GM23338 (cell line): ENCODE results near the gene FAM83C. TPM values are rescaled to one million over a fixed set of nuclear protein-coding genes. Genes with fewer than 3 reads are reported as not detected.

Experiments used
- ATAC-seq: fragments of 200-7000 bp; cut with Tn5 transposase; 3 replicates; pipeline ENCODE4 v1.9.1; 2020
- DNase-seq: peaks from one replicate; pipeline ENCODE4 v3.0.0-alpha.2; 2015; ENCODE audit warnings: low spot score
- H2AFZ ChIP-seq: fragments of 200-600 bp; sonication (generic); 2 replicates; pipeline ENCODE4 v1.8.0; 2016; ENCODE audit warnings: antibody characterized with exemption, mild to moderate bottlenecking, moderate library complexity
- H3F3A ChIP-seq: fragments of 200-600 bp; sonication (generic); replicated peaks from 2 replicates; pipeline ENCODE4 v1.8.0; 2017; ENCODE audit warnings: antibody characterized with exemption, mixed run types, low read depth
- H3K27ac ChIP-seq: fragments of 200-600 bp; sonication (generic); 2 replicates; pipeline ENCODE4 v1.6.1; 2016; ENCODE audit warnings: low read depth
- H3K27me3 ChIP-seq: fragments of 200-600 bp; sonication (generic); 2 replicates; pipeline ENCODE4 v1.8.0; 2016; ENCODE audit warnings: mild to moderate bottlenecking, mixed run types, moderate library complexity; ENCODE audit not compliant: insufficient read depth
- H3K36me3 ChIP-seq: fragments of 200-600 bp; sonication (generic); 2 replicates; pipeline ENCODE4 v1.8.0; 2016; ENCODE audit warnings: mild to moderate bottlenecking; ENCODE audit not compliant: insufficient read depth
- H3K4me1 ChIP-seq: fragments of 200-600 bp; sonication (generic); 2 replicates; pipeline ENCODE4 v1.8.0; 2016; ENCODE audit warnings: mild to moderate bottlenecking, moderate library complexity; ENCODE audit not compliant: insufficient read depth
- H3K4me2 ChIP-seq: fragments of 200-600 bp; sonication (generic); 2 replicates; pipeline ENCODE4 v1.7.1; 2017; ENCODE audit warnings: mixed run types
- H3K4me3 ChIP-seq: fragments of 200-600 bp; sonication (generic); 2 replicates; pipeline ENCODE4 v1.6.1; 2016; ENCODE audit warnings: mixed run types
- H3K79me2 ChIP-seq: fragments of 200-600 bp; sonication (generic); replicated peaks from 2 replicates; pipeline ENCODE4 v1.8.0; 2017; ENCODE audit warnings: mild to moderate bottlenecking; ENCODE audit not compliant: insufficient read depth
- H3K9me2 ChIP-seq: fragments of 200-600 bp; sonication (generic); 2 replicates; pipeline ENCODE4 v1.8.0; 2017; ENCODE audit not compliant: insufficient read depth
- H4K20me1 ChIP-seq: fragments of 200-600 bp; sonication (generic); replicated peaks from 2 replicates; pipeline ENCODE4 v1.8.0; 2017; ENCODE audit warnings: mild to moderate bottlenecking; ENCODE audit not compliant: insufficient read depth
- H3K27ac Mint-ChIP-seq: 2 replicates; pipeline ENCODE4 v1.8.0; 2020; ENCODE audit warnings: inconsistent platforms, mild to moderate bottlenecking, moderate library complexity, mixed read lengths
- H3K27me3 Mint-ChIP-seq: 3 replicates; pipeline ENCODE4 v1.8.0; 2022; ENCODE audit warnings: low read depth, mild to moderate bottlenecking, moderate library complexity, mixed read lengths, inconsistent platforms; ENCODE audit not compliant: insufficient read depth, poor library complexity
- H3K36me3 Mint-ChIP-seq: 3 replicates; pipeline ENCODE4 v1.8.0; 2021; ENCODE audit warnings: low read depth, mild to moderate bottlenecking, inconsistent platforms, moderate library complexity, mixed read lengths
- H3K4me1 Mint-ChIP-seq: 3 replicates; pipeline ENCODE4 v1.8.0; 2020; ENCODE audit warnings: mild to moderate bottlenecking, inconsistent platforms, mixed read lengths
- H3K4me3 Mint-ChIP-seq: 3 replicates; pipeline ENCODE4 v1.8.0; 2021; ENCODE audit warnings: moderate library complexity, mild to moderate bottlenecking, inconsistent platforms, mixed read lengths
- H3K9me3 Mint-ChIP-seq: 3 replicates; pipeline ENCODE4 v1.8.0; 2020; ENCODE audit warnings: moderate library complexity, mild to moderate bottlenecking, inconsistent platforms, mixed read lengths
- CREB1 ChIP-seq: fragments of 250-450 bp; sonication (Bioruptor Pico); IDR thresholded peaks from 2 replicates; pipeline ENCODE4 v1.5.0; 2020; ENCODE audit warnings: low read depth, mild to moderate bottlenecking, moderate library complexity
- EZH2 ChIP-seq: fragments of 200-600 bp; sonication (generic); IDR thresholded peaks from one replicate; pipeline ENCODE4 v1.8.0; 2017; ENCODE audit warnings: antibody characterized with exemption, mild to moderate bottlenecking, low read depth; ENCODE audit not compliant: unreplicated experiment
- JUNB ChIP-seq: IDR thresholded peaks from one replicate; pipeline ENCODE4 v1.6.1; 2016; ENCODE audit warnings: antibody characterized with exemption; ENCODE audit not compliant: unreplicated experiment
- NANOG ChIP-seq: IDR thresholded peaks from 2 replicates; pipeline ENCODE4 v1.6.1; 2016; ENCODE audit warnings: antibody characterized with exemption, borderline replicate concordance
- POLR2AphosphoS5 ChIP-seq: IDR thresholded peaks from 2 replicates; pipeline ENCODE4 v1.6.1; 2016; ENCODE audit warnings: antibody characterized with exemption, low read depth
- STAT1 ChIP-seq: IDR thresholded peaks from one replicate; pipeline ENCODE4 v1.6.1; 2016; ENCODE audit warnings: antibody characterized with exemption; ENCODE audit not compliant: unreplicated experiment
- ZNF114 ChIP-seq: fragments of 250-450 bp; sonication (Bioruptor Pico); IDR thresholded peaks from 2 replicates; pipeline ENCODE4 v1.5.0; 2020; ENCODE audit warnings: mild to moderate bottlenecking, moderate library complexity
- ZNF331 ChIP-seq: fragments of 250-450 bp; sonication (Bioruptor Pico); IDR thresholded peaks from 2 replicates; pipeline ENCODE4 v1.5.0; 2020; ENCODE audit warnings: low read depth, mild to moderate bottlenecking, moderate library complexity
- polyA plus RNA-seq: library from polyadenylated mRNA; unstranded; fragments of >200 nt; fragmentation: Nextera tagmentation; extraction: Ambion mirVana; gene quantifications from 2 replicates; pipeline ENCODE4 v1.2.1, GENCODE V29; 2016
- total RNA-seq: library from RNA; depleted of rRNA; stranded (reverse); fragments of >200 nt; shearing (Covaris generic); gene quantifications from 2 replicates; pipeline ENCODE4 v1.2.3, GENCODE V29; 2014
- TF ChIP-seq, protein P1 (sequence below): IDR thresholded peaks from one replicate; pipeline ENCODE4 v1.6.1; 2018; ENCODE audit warnings: antibody characterized with exemption; ENCODE audit not compliant: unreplicated experiment

FAM83C gene
- total and polyA plus RNA-seq, 2 experiments from 2014 or later = 0.10 TPM; not detected in 1

DNA sequence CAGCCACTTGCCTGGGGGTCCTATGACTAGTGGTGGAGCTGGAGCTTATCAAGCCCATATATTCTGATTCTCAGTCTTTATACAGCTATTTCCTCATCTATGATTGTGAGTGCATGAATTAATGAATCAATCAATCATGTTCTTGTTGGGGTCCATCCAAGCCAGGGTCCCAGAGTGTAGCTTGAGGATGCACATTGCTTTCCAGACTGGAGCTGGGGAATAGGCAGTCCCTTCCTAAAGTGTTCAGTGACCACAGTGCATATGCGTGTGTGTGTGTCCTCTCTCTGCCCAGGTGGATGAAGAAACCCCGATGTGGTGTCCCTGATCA lies 40.6 kb downstream of the FAM83C start:
- no peaks in the 10 kb centered on the region for H3K36me3 ChIP-seq
- Mint-ChIP-seq H3K27ac (no peak overlapping the region), H3K27me3 (peaks cover 6% of the 10 kb centered on the region), H3K36me3 (no peaks in the 10 kb centered on the region), H3K9me3 (no peaks in the 10 kb centered on the region), H3K4me1 (peaks cover 20% of the 10 kb centered on the region), H3K4me3 (no peak overlapping the region)
- peaks cover 2% of the 10 kb centered on the region; the same call in 1 of the 2 replicates for H3K9me2 ChIP-seq
- H4K20me1 ChIP-seq = no peaks in the 10 kb centered on the region
- H3K27me3 ChIP-seq = no peaks in the 10 kb centered on the region
- TF ChIP-seq EZH2 = no peak
- no peak overlapping the region for H3K27ac ChIP-seq
- ATAC-seq (no peak), DNase-seq (no peak)
- no peak overlapping the region for H3K4me2 ChIP-seq
- H3F3A ChIP-seq = 0 out of 2 replicates have a peak, but pooled peaks cover 5% of the 10 kb centered on the region
- no peaks in the 10 kb centered on the region for H3K79me2 ChIP-seq
- H3K4me3 ChIP-seq = no peak overlapping the region
- H3K4me1 ChIP-seq = 0 out of 2 replicates have a peak, but pooled peaks cover 7% of the 10 kb centered on the region
- H2AFZ ChIP-seq = no peak overlapping the region

DNA sequence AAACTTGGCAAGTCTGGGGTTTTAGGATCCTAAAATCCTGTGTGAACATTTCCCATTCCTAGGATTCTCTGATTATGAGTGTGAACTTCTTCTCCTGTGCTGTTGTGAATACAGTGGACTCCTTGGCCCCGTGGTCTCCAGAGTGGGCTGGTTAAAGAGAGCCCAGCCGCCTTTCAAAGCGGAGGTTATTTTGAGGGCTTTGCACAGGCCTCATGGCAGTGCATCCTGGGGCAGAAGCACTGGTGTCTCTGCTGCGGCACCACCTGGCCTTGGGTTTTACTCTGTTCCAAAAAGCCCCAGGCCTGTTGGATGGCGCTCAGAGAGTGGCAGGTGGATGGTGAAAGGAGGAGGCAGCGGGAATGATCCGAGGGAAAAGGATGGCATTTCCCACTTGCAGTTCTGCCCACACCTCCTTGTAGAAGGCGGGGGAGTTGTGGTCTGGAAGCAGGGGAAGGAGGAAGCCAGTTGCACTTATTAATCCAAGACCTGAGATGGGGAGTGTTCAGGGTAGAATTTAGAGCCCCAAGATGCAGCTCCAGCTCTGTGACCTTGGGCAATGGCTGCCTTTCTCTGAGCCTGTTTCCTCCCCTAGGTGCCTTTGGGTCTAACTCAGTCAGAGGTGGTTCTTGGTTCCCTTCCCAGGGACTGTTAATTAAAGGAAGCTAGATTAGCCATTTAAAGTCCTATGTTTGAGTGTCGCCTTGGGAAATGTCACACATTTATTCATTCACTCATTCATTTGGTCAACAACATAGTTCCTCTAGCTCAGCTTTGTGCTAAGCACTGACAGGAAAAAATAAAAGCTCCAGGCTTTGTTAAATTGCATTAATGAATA lies 43.4 kb downstream of the FAM83C start:
- Histone ChIP-seq H3K4me1 (0 out of 2 replicates have a peak, but pooled peaks cover 7% of the 10 kb centered on the region), H3K36me3 (no peaks in the 10 kb centered on the region), H3K27ac (no peak overlapping the region), H3K9me2 (no peaks in the 10 kb centered on the region), H2AFZ (no peak overlapping the region), H3K79me2 (no peaks in the 10 kb centered on the region), H3K27me3 (no peaks in the 10 kb centered on the region), H3F3A (0 out of 2 replicates have a peak, but pooled peaks cover 5% of the 10 kb centered on the region), H3K4me3 (no peak overlapping the region), H3K4me2 (no peak overlapping the region), H4K20me1 (no peaks in the 10 kb centered on the region)
- ATAC-seq (peak; percentile 26; the same call in 2 of the 3 replicates), DNase-seq (no peak)
- peaks cover 20% of the 10 kb centered on the region for H3K4me1 Mint-ChIP-seq
- H3K36me3 Mint-ChIP-seq = no peaks in the 10 kb centered on the region
- no peaks in the 10 kb centered on the region for H3K9me3 Mint-ChIP-seq
- H3K27ac Mint-ChIP-seq = peak overlapping the region; percentile 70; the same call in 1 of the 2 replicates
- peaks cover 9% of the 10 kb centered on the region for H3K27me3 Mint-ChIP-seq
- TF ChIP-seq EZH2 (no peak), ZNF331 (CRISPR knock-in tag) (no peak), POLR2AphosphoS5 (no peak), CREB1 (CRISPR knock-in tag) (no peak), NANOG (no peak), STAT1 (no peak), ZNF114 (CRISPR knock-in tag) (no peak), JUNB (no peak)
- TF ChIP-seq, protein P1, sequence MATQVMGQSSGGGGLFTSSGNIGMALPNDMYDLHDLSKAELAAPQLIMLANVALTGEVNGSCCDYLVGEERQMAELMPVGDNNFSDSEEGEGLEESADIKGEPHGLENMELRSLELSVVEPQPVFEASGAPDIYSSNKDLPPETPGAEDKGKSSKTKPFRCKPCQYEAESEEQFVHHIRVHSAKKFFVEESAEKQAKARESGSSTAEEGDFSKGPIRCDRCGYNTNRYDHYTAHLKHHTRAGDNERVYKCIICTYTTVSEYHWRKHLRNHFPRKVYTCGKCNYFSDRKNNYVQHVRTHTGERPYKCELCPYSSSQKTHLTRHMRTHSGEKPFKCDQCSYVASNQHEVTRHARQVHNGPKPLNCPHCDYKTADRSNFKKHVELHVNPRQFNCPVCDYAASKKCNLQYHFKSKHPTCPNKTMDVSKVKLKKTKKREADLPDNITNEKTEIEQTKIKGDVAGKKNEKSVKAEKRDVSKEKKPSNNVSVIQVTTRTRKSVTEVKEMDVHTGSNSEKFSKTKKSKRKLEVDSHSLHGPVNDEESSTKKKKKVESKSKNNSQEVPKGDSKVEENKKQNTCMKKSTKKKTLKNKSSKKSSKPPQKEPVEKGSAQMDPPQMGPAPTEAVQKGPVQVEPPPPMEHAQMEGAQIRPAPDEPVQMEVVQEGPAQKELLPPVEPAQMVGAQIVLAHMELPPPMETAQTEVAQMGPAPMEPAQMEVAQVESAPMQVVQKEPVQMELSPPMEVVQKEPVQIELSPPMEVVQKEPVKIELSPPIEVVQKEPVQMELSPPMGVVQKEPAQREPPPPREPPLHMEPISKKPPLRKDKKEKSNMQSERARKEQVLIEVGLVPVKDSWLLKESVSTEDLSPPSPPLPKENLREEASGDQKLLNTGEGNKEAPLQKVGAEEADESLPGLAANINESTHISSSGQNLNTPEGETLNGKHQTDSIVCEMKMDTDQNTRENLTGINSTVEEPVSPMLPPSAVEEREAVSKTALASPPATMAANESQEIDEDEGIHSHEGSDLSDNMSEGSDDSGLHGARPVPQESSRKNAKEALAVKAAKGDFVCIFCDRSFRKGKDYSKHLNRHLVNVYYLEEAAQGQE = no peak
- H3K4me3 Mint-ChIP-seq = no peak overlapping the region
